ENCODE data around the gene MRPL54.
A peak's percentile ranks its signal among the peaks of the same experiment; 100 is the strongest.

Gene MRPL54

DNA sequence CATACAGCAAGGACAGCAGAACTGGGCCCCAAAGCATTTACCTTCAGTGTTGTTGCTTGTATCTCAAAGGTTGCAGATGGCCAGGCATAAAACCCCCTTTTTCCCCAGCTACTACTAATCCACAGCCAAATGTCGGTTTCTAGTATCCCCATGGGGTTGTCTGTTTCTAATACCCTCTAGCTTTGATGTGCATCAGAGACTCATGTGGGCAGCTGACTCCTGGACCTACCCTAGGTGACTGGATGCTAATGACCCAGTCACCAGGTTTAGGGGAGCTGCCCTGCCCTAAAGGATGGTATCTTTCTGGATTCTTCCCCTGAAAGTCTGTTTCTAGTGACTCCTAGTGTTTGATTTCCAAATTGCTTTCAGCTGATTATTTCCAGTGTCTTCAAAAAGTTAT lies 30.4 kb upstream of the MRPL54 start:
- H3K9me3 Mint-ChIP-seq = peaks cover 0 to 2% of the 10 kb centered on the region in 2 donors
- H3K27ac Mint-ChIP-seq = no peak overlapping the region
- DNase-seq (no peak), ATAC-seq (replicated peaks) (no peak)
- H3K36me3 Mint-ChIP-seq = no peaks in the 10 kb centered on the region
- H3K4me3 Mint-ChIP-seq = no peak overlapping the region
- peaks cover under 1 to 21% of the 10 kb centered on the region in 2 donors for H3K27me3 Mint-ChIP-seq
- H3K4me1 Mint-ChIP-seq = no peaks in the 10 kb centered on the region

DNA sequence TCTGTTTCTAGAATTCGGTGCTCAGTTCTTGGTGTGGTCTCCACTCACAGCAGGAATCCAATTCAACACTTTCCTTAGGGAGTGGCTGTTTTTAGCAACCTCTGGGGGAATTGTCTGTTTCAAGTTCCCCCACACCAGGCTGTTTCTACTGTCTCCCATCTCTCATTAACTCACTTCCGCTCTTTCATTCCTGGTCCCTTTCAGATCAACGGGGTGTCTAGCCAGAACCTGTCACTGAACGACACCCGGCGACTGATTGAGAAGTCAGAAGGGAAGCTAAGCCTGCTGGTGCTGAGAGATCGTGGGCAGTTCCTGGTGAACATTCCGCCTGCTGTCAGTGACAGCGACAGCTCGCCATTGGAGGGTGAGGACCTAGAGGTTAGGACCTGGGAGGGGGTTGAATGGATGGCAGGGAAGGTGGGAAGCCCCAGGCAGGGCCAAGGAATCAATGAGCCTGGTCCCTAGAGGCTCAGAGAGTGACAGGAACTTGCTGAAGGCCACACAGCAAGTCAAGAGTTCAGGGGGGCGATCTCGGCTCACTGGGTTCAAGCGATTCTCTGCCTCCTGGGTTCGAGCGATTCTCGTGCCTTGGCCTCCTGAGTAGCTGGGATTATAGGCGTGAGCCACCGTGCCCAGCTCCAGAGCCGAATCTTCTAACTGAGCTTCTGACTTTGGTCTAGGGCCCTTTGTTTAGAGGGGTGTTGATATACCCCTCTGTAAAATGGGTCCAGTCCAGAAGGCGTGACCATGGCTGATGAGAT lies 28.8 kb upstream of the MRPL54 start:
- H3K4me1 Mint-ChIP-seq = no peaks in the 10 kb centered on the region
- no peak overlapping the region for H3K27ac Mint-ChIP-seq
- no peaks in the 10 kb centered on the region for H3K36me3 Mint-ChIP-seq

DNA sequence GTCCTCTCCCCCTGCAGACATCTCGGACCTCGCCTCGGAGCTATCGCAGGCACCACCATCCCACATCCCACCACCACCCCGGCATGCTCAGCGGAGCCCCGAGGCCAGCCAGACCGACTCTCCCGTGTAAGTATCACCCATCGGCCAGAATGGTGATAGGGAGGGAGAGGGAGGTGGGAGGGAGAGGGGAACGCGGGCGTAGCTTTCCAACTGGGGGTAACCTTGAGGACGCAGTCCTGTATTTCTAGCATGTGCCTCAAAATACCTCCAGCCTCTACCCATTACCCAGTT lies 28.2 kb upstream of the MRPL54 start:
- no peak overlapping the region for H3K27ac Mint-ChIP-seq
- ATAC-seq (replicated peaks) = no peak
- no peaks in the 10 kb centered on the region for H3K36me3 Mint-ChIP-seq

More for the DNA sequence above, 28.8 kb upstream of the MRPL54 start:
- peaks cover 7 to 33% of the 10 kb centered on the region in 2 donors for H3K27me3 Mint-ChIP-seq
- peaks cover 0 to 2% of the 10 kb centered on the region in 2 donors for H3K9me3 Mint-ChIP-seq
- ATAC-seq (replicated peaks) (no peak), DNase-seq (no peak)
- H3K4me3 Mint-ChIP-seq = no peak overlapping the region

DNA sequence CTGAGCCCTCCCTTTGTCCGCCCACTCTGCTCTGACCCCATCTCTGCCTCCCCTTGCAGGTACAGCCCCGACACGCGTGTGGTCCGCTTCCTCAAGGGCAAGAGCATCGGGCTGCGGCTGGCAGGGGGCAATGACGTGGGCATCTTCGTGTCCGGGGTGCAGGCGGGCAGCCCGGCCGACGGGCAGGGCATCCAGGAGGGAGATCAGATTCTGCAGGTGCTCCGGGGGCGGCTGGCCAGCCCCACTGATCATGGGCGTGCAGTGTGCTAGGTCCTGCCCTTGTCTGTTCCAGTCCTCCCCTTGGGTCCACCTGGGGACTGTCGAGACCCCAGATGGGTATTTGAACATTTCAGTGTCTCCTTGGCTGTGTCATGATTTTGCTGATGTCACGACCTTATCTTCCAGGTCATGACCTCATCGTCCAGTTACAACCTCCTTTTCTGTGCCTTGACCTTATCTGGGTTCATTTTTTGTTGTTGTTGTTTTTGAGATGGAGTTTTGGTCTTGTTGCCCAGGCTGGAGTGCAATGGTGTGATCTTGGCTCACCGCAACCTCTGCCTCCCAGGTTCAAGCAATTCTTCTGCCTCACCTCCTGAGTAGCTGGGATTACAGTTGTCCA lies 26.3 kb upstream of the MRPL54 start:
- peaks cover 0 to 2% of the 10 kb centered on the region in 2 donors for H3K9me3 Mint-ChIP-seq

More for the DNA sequence above, 28.2 kb upstream of the MRPL54 start:
- Mint-ChIP-seq H3K4me3 (no peak overlapping the region), H3K9me3 (peaks cover 0 to 2% of the 10 kb centered on the region in 2 donors), H3K4me1 (no peaks in the 10 kb centered on the region), H3K27me3 (peaks cover 7 to 37% of the 10 kb centered on the region in 2 donors)
- no peak for DNase-seq

DNA sequence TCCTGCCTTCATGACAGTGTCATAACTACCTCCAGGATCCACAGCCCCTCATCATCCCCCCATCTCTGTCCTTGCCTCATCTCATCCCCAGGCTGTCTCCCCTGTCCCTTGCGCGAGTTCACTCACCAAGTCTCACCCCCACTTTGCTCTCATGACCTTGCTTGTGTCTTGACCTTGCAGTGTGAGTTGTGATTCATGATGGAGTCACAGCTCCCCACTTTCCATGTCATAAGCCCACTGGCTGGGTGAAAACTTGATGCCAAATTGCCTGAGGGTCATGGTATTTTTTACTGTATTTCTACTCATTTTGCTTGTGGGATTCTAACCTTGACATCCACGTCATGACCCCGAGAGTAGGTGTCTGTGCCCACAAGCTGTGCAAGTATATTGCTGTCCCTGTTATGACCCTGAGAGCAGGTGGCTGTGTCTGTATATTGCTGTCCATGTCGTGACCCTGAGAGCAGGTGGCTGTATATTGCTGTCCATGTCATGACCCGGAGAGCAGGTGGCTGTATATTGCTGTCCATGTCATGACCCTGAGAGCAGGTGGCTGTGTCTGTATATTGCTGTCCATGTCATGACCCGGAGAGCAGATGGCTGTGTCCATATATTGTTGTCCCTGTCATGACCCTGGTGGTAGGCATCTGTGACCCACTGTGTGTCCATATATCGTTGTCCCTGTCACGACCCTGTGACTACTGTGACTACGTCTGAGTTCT lies 24.8 kb upstream of the MRPL54 start:
- DNase-seq (no peak), ATAC-seq (replicated peaks) (no peak)
- Mint-ChIP-seq H3K27me3 (peaks cover 7 to 33% of the 10 kb centered on the region in 2 donors), H3K36me3 (no peaks in the 10 kb centered on the region), H3K27ac (no peak overlapping the region), H3K4me3 (no peak overlapping the region), H3K9me3 (no peaks in the 10 kb centered on the region), H3K4me1 (no peaks in the 10 kb centered on the region)

More for the DNA sequence above, 26.3 kb upstream of the MRPL54 start:
- DNase-seq (no peak), ATAC-seq (replicated peaks) (no peak)
- Mint-ChIP-seq H3K4me1 (no peaks in the 10 kb centered on the region), H3K36me3 (no peaks in the 10 kb centered on the region), H3K4me3 (no peak overlapping the region), H3K27me3 (peaks cover 7 to 41% of the 10 kb centered on the region in 2 donors), H3K27ac (no peak overlapping the region)

DNA sequence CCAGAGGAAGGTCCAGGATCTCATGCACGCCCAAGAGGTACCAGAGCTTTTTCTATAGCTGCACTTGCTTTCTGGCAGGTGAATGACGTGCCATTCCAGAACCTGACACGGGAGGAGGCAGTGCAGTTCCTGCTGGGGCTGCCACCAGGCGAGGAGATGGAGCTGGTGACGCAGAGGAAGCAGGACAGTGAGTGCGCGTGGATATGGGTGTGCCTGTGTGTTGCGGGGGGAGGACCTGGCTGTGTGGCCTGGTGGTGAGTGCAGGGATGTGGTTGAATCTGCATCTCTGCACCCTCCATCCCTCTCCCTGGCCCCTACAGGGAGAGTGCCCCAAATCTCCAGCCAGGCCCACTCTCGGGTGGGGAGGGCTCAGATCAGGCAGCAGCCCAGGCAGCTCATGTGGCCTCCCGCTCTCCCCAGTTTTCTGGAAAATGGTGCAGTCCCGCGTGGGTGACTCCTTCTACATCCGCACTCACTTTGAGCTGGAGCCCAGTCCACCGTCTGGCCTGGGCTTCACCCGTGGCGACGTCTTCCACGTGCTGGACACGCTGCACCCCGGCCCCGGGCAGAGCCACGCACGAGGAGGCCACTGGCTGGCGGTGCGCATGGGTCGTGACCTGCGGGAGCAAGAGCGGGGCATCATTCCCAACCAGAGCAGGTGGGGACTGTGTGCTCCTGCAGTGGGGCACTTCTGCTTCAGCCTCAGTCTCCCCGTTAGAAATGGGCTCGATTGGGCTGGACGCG lies 23.8 kb upstream of the MRPL54 start:
- Mint-ChIP-seq H3K36me3 (no peaks in the 10 kb centered on the region), H3K27ac (no peak overlapping the region), H3K9me3 (no peaks in the 10 kb centered on the region), H3K4me1 (no peaks in the 10 kb centered on the region), H3K27me3 (peaks cover 7 to 33% of the 10 kb centered on the region in 2 donors), H3K4me3 (no peak overlapping the region)
- DNase-seq = no peak
- no peak for ATAC-seq (replicated peaks)

DNA sequence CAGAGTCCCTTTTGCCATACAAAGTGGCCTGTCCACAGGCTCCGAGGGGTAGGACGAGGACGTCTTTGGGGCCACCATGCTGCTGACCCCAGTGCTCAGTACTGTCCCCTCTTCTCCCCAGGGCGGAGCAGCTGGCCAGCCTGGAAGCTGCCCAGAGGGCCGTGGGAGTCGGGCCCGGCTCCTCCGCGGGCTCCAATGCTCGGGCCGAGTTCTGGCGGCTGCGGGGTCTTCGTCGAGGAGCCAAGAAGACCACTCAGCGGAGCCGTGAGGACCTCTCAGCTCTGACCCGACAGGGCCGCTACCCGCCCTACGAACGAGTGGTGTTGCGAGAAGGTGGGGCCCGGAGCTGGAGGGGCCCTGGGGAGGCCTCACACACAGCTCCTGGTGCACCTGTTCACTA lies 22.1 kb upstream of the MRPL54 start:
- ATAC-seq (replicated peaks) (no peak), DNase-seq (no peak)
- no peak overlapping the region for H3K27ac Mint-ChIP-seq
- peaks cover 7 to 33% of the 10 kb centered on the region in 2 donors for H3K27me3 Mint-ChIP-seq
- no peaks in the 10 kb centered on the region for H3K4me1 Mint-ChIP-seq
- no peak overlapping the region for H3K4me3 Mint-ChIP-seq
- H3K36me3 Mint-ChIP-seq = no peaks in the 10 kb centered on the region
- H3K9me3 Mint-ChIP-seq = no peaks in the 10 kb centered on the region

DNA sequence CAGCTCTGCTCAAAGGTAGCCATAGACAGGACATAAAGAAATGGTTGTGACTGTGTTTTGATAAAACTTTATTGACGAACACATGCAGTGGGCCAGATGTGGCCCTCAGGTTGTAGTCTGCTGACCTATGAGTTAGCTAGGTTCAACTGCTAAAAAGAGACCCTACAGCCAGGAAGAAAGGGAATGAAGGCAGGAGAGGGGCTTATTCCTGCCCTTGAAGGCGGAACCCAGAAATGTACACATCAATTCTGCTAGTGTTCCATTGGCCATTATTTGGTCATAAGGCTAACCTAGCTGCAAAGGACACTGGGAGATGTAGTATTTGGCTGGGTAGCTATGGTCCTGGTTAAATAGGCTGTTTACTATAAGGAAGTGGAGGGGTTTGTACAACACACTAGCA lies 19.0 kb upstream of the MRPL54 start:
- Mint-ChIP-seq H3K27me3 (peaks cover 0 to 16% of the 10 kb centered on the region in 2 donors), H3K4me3 (no peak overlapping the region), H3K27ac (no peak overlapping the region), H3K36me3 (peaks cover 0 to 3% of the 10 kb centered on the region in 2 donors), H3K9me3 (no peaks in the 10 kb centered on the region), H3K4me1 (no peaks in the 10 kb centered on the region)
- ATAC-seq (replicated peaks) = peak; percentile 36 to 64
- no peak for DNase-seq

DNA sequence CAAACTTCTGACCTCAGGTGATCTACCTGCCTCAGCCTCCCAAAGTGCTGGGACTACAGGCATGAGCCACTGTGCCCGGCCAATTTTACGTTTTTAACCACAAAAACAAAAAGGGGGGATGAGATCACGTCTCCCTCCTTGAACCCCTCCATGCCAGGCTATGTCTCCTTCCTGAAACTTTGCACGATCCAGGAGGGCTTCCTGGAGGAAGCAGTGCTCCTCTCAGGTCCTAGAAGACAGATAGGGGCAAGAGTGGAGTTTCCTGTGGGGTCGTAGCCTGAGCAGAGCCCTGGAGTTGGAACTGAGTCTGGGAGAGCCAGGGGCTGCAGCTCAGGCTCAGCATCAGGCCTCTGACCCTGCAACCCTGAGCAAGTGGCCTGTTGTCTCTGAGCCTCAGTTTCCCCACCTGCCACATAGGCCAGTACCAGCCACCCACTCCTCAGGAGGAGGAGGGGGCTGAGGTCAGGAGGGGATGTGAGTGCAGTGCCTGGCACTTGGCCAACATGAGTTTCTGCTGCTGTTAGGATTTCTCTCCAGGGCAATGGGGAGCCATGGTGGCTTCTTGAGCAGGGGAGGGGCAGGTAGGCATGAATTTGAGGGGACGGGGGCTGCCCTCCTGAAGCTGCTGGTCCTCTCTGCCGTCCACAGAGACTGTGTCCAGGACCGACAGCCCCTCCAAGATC lies 17.0 kb upstream of the MRPL54 start:
- Mint-ChIP-seq H3K9me3 (no peaks in the 10 kb centered on the region), H3K36me3 (peaks cover 12 to 16% of the 10 kb centered on the region in 2 donors), H3K4me1 (no peaks in the 10 kb centered on the region), H3K4me3 (no peak overlapping the region), H3K27ac (no peak overlapping the region), H3K27me3 (peaks cover 0 to 6% of the 10 kb centered on the region in 2 donors)
- ATAC-seq (replicated peaks) (no peak), DNase-seq (no peak)

DNA sequence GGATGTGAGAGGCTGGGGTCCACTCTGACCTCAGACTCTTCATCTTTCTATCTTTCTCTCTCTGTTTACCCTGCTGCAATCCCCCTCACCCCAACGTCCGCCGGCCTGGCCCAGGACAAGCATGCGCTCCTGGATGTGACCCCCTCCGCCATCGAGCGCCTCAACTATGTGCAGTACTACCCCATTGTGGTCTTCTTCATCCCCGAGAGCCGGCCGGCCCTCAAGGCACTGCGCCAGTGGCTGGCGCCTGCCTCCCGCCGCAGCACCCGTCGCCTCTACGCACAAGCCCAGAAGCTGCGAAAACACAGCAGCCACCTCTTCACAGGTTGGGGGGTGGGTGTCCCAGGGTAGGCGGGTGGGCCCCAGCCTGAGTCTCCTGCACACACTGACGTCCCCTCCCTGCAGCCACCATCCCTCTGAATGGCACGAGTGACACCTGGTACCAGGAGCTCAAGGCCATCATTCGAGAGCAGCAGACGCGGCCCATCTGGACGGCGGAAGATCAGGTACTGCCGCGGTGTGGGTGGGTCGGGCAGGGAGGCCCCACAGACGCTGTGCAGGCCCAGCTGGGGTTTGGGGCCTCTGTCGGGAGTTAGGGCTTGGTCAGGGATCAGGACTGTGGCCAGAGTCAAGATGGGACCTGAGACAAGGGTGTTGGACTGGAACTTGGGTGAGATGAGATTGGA lies 16.0 kb upstream of the MRPL54 start:
- Mint-ChIP-seq H3K9me3 (no peaks in the 10 kb centered on the region), H3K36me3 (peaks cover 19 to 22% of the 10 kb centered on the region in 2 donors), H3K27ac (peak overlapping the region; percentile 37), H3K4me1 (no peaks in the 10 kb centered on the region), H3K4me3 (no peak overlapping the region), H3K27me3 (peaks cover 0 to 6% of the 10 kb centered on the region in 2 donors)
- ATAC-seq (replicated peaks) (no peak), DNase-seq (no peak)

DNA sequence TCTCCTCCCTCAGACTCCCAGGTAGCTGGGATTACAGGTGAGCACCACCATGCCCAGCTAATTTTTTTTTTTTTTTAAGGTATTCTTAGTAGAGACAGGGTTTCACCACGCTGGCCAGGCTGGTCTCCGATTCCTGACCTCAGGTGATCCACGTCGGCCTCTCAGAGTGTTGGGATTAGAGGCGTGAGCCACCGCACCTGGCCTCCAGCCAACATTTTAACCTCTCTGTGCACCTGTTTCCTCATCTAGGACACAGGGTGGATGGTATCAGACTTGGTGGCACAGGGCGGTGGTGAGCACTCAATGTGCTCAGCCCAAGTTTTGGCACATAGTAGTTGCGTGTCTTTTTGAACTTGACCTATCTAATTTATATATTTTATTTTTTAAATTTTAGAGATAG lies 13.5 kb upstream of the MRPL54 start:
- H3K4me1 Mint-ChIP-seq = no peaks in the 10 kb centered on the region
- no peaks in the 10 kb centered on the region for H3K9me3 Mint-ChIP-seq
- no peak overlapping the region for H3K27ac Mint-ChIP-seq
- H3K36me3 Mint-ChIP-seq = peaks cover 29 to 35% of the 10 kb centered on the region in 2 donors
- DNase-seq (no peak), ATAC-seq (replicated peaks) (no peak)
- no peak overlapping the region for H3K4me3 Mint-ChIP-seq
- H3K27me3 Mint-ChIP-seq = peaks cover 0 to 6% of the 10 kb centered on the region in 2 donors

DNA sequence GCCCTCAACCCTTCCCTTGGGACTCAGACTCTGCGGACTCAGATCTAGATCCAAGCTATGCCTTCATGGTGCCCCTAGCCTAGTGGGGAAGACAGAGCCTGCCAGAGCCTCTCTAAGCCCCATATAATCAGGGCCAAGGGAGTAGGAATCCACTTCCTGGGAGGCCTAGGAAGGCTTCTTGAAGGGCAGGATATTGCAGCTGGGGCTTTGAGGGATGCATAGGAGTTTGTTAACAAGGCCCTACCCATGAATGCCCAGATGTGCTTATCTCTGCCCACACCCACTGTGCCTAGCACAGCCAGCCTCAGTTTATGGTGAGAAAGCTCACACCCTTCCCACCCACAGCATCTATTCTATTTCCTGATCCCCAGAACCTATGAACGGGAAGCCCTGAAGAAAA lies 12.3 kb upstream of the MRPL54 start:
- ATAC-seq (replicated peaks) (no peak), DNase-seq (no peak)
- H3K36me3 Mint-ChIP-seq = peaks cover 34 to 46% of the 10 kb centered on the region in 2 donors
- no peaks in the 10 kb centered on the region for H3K9me3 Mint-ChIP-seq
- H3K4me1 Mint-ChIP-seq = peaks cover 4 to 10% of the 10 kb centered on the region in 2 donors
- H3K27ac Mint-ChIP-seq = no peak overlapping the region
- H3K4me3 Mint-ChIP-seq = no peak overlapping the region
- H3K27me3 Mint-ChIP-seq = peaks cover 0 to 6% of the 10 kb centered on the region in 2 donors

DNA sequence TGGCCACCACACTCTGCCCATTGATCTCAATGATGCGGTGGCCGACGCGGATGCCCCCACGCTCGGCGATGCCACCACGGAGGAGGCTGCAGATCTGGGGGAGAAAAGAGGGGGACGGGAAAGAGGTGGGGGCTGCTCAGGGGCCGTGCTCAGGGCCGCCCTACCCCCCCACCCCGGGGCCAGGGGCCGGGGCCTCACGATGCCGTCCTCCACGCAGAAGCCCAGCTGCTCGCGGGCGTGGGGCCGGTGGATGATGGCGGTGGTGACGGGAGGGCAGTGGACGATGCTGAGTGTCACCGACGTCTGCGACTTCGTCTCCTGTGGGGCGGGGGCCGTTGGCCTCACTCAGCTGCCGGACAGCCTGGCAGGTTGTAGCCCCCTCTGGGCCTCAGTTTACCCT lies 11.2 kb upstream of the MRPL54 start:
- Mint-ChIP-seq H3K27me3 (peaks cover 0 to 4% of the 10 kb centered on the region in 2 donors), H3K4me3 (no peak overlapping the region), H3K4me1 (peaks cover 5 to 17% of the 10 kb centered on the region in 2 donors), H3K36me3 (peaks cover 35 to 51% of the 10 kb centered on the region in 2 donors), H3K9me3 (no peaks in the 10 kb centered on the region), H3K27ac (no peak overlapping the region)
- ATAC-seq (replicated peaks) (no peak), DNase-seq (no peak)
